Upper lobe of right lung (tissue), 1 donor: ENCODE results near the gene SLC25A38. TPM values are rescaled to one million over a fixed set of nuclear protein-coding genes. Genes with fewer than 3 reads are reported as not detected.
"Not testable (repeated sequence)": the region's sequence is repeated elsewhere in the genome, so short reads cannot be mapped to it uniquely, and the experiment has no call there.

Experiments used
- ATAC-seq: fragments of 200-7000 bp; cut with Tn5 transposase; one replicate; pipeline ENCODE4 v1.9.1; 2020; ENCODE audit warnings: mild to moderate bottlenecking, moderate library complexity
- DNase-seq: peaks from one replicate; pipeline ENCODE4 v3.0.0-alpha.2; 2020
- H3K27ac ChIP-seq: fragments of 200-600 bp; one replicate; pipeline ENCODE4 v1.8.0; 2022
- H3K27me3 ChIP-seq: fragments of 200-600 bp; one replicate; pipeline ENCODE4 v1.8.0; 2022; ENCODE audit warnings: mild to moderate bottlenecking
- H3K36me3 ChIP-seq: fragments of 200-600 bp; one replicate; pipeline ENCODE4 v1.8.0; 2022
- H3K4me1 ChIP-seq: fragments of 200-600 bp; one replicate; pipeline ENCODE4 v1.8.0; 2022
- H3K4me3 ChIP-seq: fragments of 200-600 bp; one replicate; pipeline ENCODE4 v1.8.0; 2022; ENCODE audit warnings: mild to moderate bottlenecking
- H3K9me3 ChIP-seq: fragments of 200-600 bp; one replicate; pipeline ENCODE4 v1.8.0; 2022
- intact Hi-C: fragments of 100-400 bp; cut with DNase I; formaldehyde crosslinking; loops from one replicate; pipeline ENCODE4 v1.11.0; 2022
- total RNA-seq: library from RNA; stranded (reverse); fragmentation: NEBNext Ultra II Directional; extraction: Animal tissue kit (Norgen Biotek cat#: 25700); gene quantifications from one replicate; pipeline ENCODE4 v1.2.1, GENCODE V29; 2021
- TF ChIP-seq, protein P1 (sequence below): fragments of 200-600 bp; IDR thresholded peaks from one replicate; pipeline ENCODE4 v1.8.0; 2022; ENCODE audit warnings: antibody characterized with exemption
- donor health status: DM: no; HTN: yes; CAD: no; lungs with severe emphysema.

The SLC25A38 gene
- total RNA-seq, 1 donor from 2014 or later = 27.9 TPM

DNA sequence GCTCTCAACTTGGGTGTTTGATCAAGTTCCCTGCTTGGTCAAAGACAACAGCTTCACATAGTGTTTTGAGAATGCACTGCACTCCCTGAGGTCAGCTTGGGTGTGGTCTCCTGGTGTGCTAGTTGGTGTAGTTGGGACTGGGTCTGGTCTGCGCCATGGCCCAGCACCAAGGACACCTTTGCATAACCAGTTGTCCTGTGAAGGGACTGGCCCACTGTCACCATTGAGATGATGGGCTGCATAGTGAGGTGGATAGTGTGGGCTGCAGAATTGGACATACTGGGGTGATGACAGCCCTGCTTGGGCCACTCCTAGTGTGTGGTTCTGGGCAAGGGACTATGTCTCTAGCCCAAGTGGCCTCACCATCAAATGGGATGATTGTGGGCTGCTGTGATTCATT is 32.8 kb downstream of the SLC25A38 start:
- intact Hi-C loops = no loop called here
- Histone ChIP-seq H3K27me3 (no peaks in the 10 kb centered on the region), H3K27ac (no peak overlapping the region), H3K36me3 (peaks cover 32% of the 10 kb centered on the region), H3K4me3 (no peak overlapping the region), H3K4me1 (no peaks in the 10 kb centered on the region), H3K9me3 (no peaks in the 10 kb centered on the region)
- TF ChIP-seq, protein P1, sequence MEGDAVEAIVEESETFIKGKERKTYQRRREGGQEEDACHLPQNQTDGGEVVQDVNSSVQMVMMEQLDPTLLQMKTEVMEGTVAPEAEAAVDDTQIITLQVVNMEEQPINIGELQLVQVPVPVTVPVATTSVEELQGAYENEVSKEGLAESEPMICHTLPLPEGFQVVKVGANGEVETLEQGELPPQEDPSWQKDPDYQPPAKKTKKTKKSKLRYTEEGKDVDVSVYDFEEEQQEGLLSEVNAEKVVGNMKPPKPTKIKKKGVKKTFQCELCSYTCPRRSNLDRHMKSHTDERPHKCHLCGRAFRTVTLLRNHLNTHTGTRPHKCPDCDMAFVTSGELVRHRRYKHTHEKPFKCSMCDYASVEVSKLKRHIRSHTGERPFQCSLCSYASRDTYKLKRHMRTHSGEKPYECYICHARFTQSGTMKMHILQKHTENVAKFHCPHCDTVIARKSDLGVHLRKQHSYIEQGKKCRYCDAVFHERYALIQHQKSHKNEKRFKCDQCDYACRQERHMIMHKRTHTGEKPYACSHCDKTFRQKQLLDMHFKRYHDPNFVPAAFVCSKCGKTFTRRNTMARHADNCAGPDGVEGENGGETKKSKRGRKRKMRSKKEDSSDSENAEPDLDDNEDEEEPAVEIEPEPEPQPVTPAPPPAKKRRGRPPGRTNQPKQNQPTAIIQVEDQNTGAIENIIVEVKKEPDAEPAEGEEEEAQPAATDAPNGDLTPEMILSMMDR = no peak
- ATAC-seq (peak; percentile 7), DNase-seq (no peak)

DNA sequence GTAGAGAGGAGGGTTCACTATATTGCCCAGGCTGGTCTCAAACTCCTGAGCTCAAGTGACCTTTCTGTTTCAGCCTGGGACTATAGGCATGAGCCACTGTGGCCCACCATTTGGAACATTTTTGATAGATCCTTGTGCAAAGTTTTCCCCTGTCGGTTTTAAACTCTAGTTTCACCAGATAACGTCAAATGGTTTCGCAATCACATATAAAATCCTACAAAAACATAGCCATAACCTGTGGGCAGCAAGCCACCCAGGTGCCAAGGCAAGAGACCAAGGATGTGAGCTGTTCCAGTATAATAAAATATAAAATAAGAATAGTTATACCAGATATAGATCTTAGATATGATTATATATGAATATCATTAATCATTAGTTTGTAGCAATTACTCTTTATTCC is 33.8 kb downstream of the SLC25A38 start:
- ATAC-seq, H3K27ac ChIP-seq, H3K4me1 ChIP-seq, DNase-seq, H3K27me3 ChIP-seq, H3K9me3 ChIP-seq, intact Hi-C loops, H3K4me3 ChIP-seq: not testable (repeated sequence)
- peaks cover 22% of the 10 kb centered on the region for H3K36me3 ChIP-seq

DNA sequence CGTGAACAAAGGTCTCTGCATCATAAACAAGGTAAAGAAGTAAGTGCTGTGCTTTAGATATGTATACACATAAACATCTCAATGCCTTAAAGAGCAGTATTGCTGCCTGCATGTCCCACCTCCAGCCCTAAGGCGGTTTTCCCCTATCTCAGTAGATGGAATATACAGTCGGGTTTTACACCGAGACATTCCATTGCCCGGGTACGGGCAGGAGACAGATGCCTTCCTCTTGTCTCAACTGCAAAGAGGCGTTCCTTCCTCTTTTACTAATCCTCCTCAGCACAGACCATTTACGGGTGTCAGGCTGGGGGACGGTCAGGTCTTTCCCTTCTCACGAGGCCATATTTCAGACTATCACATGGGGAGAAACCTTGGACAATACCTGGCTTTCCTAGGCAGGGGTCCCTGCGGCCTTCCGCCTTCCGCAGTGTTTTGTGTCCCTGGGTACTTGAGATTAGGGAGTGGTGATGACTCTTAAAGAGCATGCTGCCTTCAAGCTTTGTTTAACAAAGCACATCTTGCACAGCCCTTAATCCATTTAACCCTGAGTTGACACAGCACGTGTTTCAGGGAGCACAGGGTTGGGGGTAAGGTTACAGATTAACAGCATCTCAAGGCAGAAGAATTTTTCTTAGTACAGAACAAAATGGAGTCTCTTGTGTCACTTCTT is 35.5 kb downstream of the SLC25A38 start:
- intact Hi-C loops, H3K27me3 ChIP-seq, DNase-seq, ATAC-seq, H3K4me1 ChIP-seq, H3K9me3 ChIP-seq, H3K4me3 ChIP-seq, H3K36me3 ChIP-seq: not testable (repeated sequence)
- H3K27ac ChIP-seq = peak overlapping the region; percentile 24

DNA sequence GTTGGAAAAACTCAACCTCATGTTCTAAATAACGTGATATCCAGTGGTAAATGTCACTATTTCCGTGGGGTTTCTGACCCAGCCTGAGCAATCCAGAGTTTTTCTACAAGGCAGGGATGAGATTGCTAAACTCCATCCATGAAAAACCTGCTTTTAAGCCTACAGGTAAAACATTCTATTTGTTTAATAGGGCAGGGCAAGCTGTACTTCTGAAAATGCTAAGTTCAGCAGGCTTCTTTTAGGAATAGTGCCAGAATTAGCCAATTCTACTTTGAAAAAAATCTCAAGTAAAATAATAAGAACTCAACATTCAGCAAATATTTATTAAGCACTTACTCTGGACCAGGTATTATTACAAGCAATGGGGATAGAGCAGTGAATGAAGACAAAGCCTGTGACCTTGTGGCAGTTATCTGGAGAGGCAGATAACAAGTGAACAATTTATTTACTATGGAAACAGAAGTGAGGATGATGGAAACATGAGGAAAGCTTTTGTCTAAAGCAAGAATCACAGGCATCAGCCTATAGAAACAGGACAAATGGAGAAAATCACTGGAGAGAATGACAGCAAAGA is 36.7 kb downstream of the SLC25A38 start:
- intact Hi-C loops = no loop called here
- no peak overlapping the region for H3K27ac ChIP-seq

DNA sequence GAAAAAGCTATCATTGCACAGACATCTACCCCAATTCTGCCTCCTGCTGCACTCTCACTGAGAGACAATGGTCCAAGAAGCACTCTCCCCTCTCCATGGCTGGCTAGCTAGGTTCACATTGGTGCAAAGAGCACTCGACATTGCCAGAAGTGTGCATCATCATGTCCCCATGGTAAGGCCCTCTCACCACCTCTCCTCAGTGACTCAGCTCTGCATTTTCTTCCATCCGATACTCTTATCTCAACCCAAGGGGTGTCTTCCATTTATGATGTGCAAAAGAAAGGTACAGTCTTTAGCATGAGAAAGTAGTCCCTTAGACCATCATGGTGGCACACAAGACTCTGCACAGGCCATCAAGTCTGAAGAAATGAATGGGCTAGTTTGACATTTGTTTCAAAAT is 37.4 kb downstream of the SLC25A38 start:
- intact Hi-C loops = no loop called here
- no peaks in the 10 kb centered on the region for H3K27me3 ChIP-seq
- DNase-seq (no peak), ATAC-seq (no peak)
- H3K4me1 ChIP-seq = no peaks in the 10 kb centered on the region
- H3K4me3 ChIP-seq = no peak overlapping the region
- no peak overlapping the region for H3K27ac ChIP-seq
- no peaks in the 10 kb centered on the region for H3K36me3 ChIP-seq
- no peaks in the 10 kb centered on the region for H3K9me3 ChIP-seq
- TF ChIP-seq, protein P1 = no peak

More for the DNA sequence above, 36.7 kb downstream of the SLC25A38 start:
- Histone ChIP-seq H3K4me1 (no peaks in the 10 kb centered on the region), H3K4me3 (no peak overlapping the region), H3K27me3 (no peaks in the 10 kb centered on the region), H3K36me3 (no peaks in the 10 kb centered on the region), H3K9me3 (no peaks in the 10 kb centered on the region)
- DNase-seq (no peak), ATAC-seq (peak; percentile 73)
- TF ChIP-seq, protein P1 = no peak

DNA sequence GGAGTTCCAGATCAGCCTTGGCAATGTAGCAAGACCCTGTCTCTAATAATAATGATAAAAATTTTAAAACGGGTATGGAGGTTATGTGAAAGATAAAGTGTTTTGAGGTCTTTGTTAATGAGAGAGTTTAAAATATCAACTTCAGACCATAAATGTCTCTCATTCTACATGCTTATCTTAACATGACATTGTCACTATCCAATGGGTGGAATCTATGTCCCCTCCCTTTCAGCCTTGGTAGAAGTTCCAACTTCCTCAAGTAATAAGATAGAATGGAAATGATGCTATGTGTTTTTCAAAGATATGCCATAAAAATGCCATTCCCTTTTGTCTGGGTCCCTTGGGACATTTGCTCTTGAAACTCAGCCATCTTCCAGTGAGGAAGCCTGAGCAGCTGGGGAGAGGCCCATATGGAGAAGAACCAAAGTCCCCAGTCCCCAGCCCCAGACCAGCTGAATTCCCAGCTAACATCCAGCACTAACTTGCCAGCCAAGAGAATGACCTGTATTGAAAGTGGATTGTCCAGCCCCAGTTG is 40.3 kb downstream of the SLC25A38 start:
- ATAC-seq = no peak
- DNase-seq = no peak
- no peaks in the 10 kb centered on the region for H3K9me3 ChIP-seq
- no peaks in the 10 kb centered on the region for H3K27me3 ChIP-seq
- H3K4me1 ChIP-seq = no peaks in the 10 kb centered on the region
- TF ChIP-seq, protein P1 = no peak
- intact Hi-C loops = no loop called here
- no peaks in the 10 kb centered on the region for H3K36me3 ChIP-seq
- no peak overlapping the region for H3K4me3 ChIP-seq
- no peak overlapping the region for H3K27ac ChIP-seq
